Endothelial cell of umbilical vein (primary cell): Measurements from ENCODE around the gene CYP27C1.

Experiments
- CTCF ChIP-seq, 2 donors: IDR thresholded peaks; 1 replicate in 1 of 2; 2 replicates in 1 of 2; pipeline ENCODE4 v1.5.1; 2011; ENCODE audit warnings: low read length in 2 of 2, mild to moderate bottlenecking in 2 of 2, moderate library complexity in 2 of 2, control low read depth in 1 of 2, inconsistent platforms in 1 of 2, low read depth in 1 of 2; ENCODE audit not compliant: insufficient read depth in 1 of 2; ENCODE audit errors: extremely low read depth in 1 of 2
- POLR2A ChIP-seq: IDR thresholded peaks from 2 replicates; pipeline ENCODE4 v1.6.1; 2012; ENCODE audit warnings: low read depth, mild to moderate bottlenecking, control low read depth, low read length

GRCh38 chr2:127233710-127234109, 13.6 kb upstream of the CYP27C1 start:
- TF ChIP-seq POLR2A (no peak), CTCF (IDR thresholded peaks at IDR 0.05; ENCODE audit: extremely low read depth in 1 of 2, insufficient read depth in 1 of 2, low read depth in 1 of 2, low read length in 2 of 2) (no peak)
